ENCODE results near the gene ADAMTS13. TPM values are rescaled to one million over a fixed set of nuclear protein-coding genes. Genes with fewer than 3 reads are reported as not detected.

The ADAMTS13 gene
- total RNA-seq, 2 donors from 2014 or later, result 2.0 to 2.4 TPM

GRCh38 chr9:133476036-133476931 is 54.1 kb downstream of the ADAMTS13 start:
- peaks cover 9% of the 10 kb centered on the region for H3K36me3 ChIP-seq
- no peaks in the 10 kb centered on the region for H3K27me3 ChIP-seq
- H3K4me3 ChIP-seq, result no peak overlapping the region
- no peaks in the 10 kb centered on the region for H3K9me3 ChIP-seq
- no peak overlapping the region for H3K27ac ChIP-seq
- no peak for DNase-seq (ENCODE audit: low spot score)
- H3K4me1 ChIP-seq, result peaks cover 0 to 20% of the 10 kb centered on the region in 2 donors
- no peak for TF ChIP-seq CTCF (IDR thresholded peaks at IDR 0.05)

DNA sequence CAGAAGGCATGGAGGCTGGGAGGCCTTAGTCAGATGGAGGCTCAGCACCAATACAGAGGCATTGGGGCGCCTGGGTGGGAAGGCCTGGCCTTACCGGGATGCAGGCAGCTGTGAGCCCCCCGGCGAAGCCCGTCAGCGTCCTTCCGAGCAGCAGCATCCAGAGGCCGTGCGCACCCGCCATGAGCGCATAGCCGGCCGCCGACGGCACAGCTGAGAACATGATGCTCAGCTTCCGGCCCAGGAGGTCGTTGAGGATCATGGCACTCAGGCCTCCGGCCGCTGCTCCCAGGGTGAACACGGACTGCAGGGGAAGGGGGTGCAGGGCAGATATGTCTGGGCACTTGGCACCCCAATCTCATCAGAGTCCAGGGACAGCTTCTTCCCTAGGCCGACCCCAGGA is 54.8 kb downstream of the ADAMTS13 start:
- H3K4me1 ChIP-seq, result peaks cover 0 to 20% of the 10 kb centered on the region in 2 donors
- H3K27me3 ChIP-seq, result no peaks in the 10 kb centered on the region
- no peak for TF ChIP-seq CTCF (IDR thresholded peaks at IDR 0.05)
- H3K36me3 ChIP-seq, result peaks cover 9% of the 10 kb centered on the region
- H3K27ac ChIP-seq, result no peak overlapping the region
- no peak overlapping the region for H3K4me3 ChIP-seq
- no peaks in the 10 kb centered on the region for H3K9me3 ChIP-seq
- DNase-seq (ENCODE audit: low spot score), result no peak

DNA sequence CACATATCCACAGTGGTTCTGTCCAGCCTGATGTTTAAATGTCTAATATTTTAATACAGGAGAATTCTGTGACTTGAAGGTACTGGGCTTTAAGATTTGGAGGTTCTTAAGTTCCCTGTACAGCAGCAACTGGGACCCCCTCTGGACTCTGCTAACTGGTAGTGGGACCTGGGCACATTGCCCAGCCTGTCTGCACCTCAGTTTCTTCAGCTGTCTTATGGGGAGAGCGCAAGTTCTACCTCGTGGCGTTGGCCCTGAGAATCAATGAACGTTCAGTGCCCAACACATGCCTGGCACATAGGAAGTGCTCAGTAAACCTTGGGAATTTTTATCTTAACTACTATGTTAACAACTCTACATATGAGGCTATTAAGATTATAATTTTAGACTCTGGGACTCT is 55.3 kb downstream of the ADAMTS13 start:
- DNase-seq (ENCODE audit: low spot score), result no peak
- Histone ChIP-seq H3K4me1 (peaks cover 0 to 20% of the 10 kb centered on the region in 2 donors), H3K27me3 (no peaks in the 10 kb centered on the region), H3K27ac (no peak overlapping the region), H3K36me3 (peaks cover 9% of the 10 kb centered on the region), H3K4me3 (no peak overlapping the region), H3K9me3 (no peaks in the 10 kb centered on the region)
- no peak for TF ChIP-seq CTCF (IDR thresholded peaks at IDR 0.05)

- H3K4me3 ChIP-seq, result peak overlapping the region; percentile 57 to 60
- H3K27me3 ChIP-seq, result no peaks in the 10 kb centered on the region
- no peaks in the 10 kb centered on the region for H3K9me3 ChIP-seq
- peak overlapping the region; percentile 64 to 76 for H3K27ac ChIP-seq
- no peak for TF ChIP-seq CTCF (IDR thresholded peaks at IDR 0.05)
- no peak for DNase-seq (ENCODE audit: low spot score)
- peaks cover 0 to 20% of the 10 kb centered on the region in 2 donors for H3K4me1 ChIP-seq
- H3K36me3 ChIP-seq, result peaks cover 9% of the 10 kb centered on the region
These were observed 56.1 kb downstream of the ADAMTS13 start for GRCh38 chr9:133477992-133478850.

DNA sequence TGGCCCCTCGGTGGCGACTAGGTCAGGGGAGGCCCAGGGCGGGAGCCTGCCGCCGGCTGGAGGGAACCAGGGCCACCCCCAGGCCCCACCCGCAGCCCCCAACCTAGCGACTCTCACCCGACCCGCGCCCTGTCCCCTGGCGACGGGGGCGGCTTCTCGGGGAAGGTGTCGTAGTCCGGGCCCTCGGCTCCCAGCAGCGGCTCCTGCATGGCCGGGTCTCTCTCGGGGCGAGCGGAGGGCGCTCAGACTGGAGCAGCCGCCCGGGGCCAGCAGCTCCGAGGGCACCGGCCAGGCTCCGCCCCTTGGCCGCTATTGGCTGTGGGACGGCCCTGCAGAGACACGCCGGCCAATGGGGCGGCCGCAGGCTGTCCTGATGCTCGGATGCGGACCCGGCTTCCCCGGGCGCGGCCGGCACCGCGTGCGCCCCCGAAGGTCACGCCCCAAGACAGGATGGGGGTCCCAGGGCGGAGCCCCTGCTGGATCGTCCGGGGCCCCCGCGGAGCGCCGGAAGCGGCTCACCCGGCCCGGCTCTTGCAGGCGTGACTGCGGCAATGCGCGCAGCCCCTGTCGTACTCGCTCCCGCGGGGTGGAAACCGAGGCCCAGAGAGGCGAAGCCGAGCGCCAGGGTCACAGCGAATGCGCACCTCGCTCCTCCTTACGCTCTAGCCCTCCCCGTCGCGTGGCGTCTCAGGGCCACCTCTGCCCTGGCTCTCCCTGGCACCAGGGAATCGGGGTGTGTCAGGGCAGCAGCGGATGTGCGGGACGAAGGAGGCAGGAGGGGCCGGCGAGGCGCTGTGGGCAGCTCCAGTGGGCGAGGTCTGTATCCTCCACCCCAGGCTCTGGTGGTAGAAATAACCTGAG is 56.9 kb downstream of the ADAMTS13 start, which contains the start of gene SLC2A6:
Gene SLC2A6, minus strand, starts transcription at position 249 of the 861 bp plus-strand sequence. Its CDS starts 40 bp downstream, at position 209.
- H3K27ac ChIP-seq, result peak within 1 kb of the TSS; percentile 64 to 76
- no peaks in the 10 kb centered on the region for H3K9me3 ChIP-seq
- TF ChIP-seq CTCF (IDR thresholded peaks at IDR 0.05), result no peak
- peak within 1 kb of the TSS; percentile 57 to 60 for H3K4me3 ChIP-seq
- H3K4me1 ChIP-seq, result peaks cover 0 to 20% of the 10 kb centered on the region in 2 donors
- no peaks in the 10 kb centered on the region for H3K27me3 ChIP-seq
- H3K36me3 ChIP-seq, result peaks cover 9% of the 10 kb centered on the region
- DNase-seq (ENCODE audit: low spot score), result peak; percentile 89

Data from right atrium auricular region (tissue), 2 donors.